NCI-H1694 (cell line): Measurements from ENCODE around the gene SLC2A8.

ENCODE experiments used
- DNase-seq: peaks from one replicate; lab custom pipeline; 2025; lab: John Stamatoyannopoulos, UW

Gene SLC2A8

DNA sequence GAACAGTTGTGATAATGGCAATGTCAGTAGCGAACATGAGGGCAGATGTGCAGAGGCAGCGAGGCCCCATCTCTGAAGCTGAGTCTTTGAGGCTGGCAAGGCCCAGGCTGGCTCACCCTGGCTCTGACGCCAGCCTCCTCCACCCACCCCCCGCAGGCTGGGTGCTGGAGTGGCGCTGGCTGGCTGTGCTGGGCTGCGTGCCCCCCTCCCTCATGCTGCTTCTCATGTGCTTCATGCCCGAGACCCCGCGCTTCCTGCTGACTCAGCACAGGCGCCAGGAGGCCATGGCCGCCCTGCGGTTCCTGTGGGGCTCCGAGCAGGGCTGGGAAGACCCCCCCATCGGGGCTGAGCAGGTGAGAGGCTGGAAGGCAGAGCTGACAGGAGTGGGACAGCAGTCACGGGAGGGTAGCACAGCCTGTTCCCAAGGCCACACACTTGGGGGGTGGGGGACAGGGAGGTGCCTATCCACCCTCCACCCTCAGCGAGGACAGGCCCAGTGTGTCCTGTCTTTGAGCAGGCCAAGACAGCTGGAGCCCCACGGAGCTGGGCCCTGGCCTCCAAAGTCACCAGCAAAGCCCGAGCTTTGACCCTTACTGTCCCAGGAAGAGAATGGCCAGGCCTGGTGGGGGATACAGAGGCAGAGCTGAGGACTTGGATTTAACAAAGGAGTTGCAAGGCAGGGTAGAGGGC, 5.6 kb downstream of the SLC2A8 start:
- DNase-seq = no peak

DNA sequence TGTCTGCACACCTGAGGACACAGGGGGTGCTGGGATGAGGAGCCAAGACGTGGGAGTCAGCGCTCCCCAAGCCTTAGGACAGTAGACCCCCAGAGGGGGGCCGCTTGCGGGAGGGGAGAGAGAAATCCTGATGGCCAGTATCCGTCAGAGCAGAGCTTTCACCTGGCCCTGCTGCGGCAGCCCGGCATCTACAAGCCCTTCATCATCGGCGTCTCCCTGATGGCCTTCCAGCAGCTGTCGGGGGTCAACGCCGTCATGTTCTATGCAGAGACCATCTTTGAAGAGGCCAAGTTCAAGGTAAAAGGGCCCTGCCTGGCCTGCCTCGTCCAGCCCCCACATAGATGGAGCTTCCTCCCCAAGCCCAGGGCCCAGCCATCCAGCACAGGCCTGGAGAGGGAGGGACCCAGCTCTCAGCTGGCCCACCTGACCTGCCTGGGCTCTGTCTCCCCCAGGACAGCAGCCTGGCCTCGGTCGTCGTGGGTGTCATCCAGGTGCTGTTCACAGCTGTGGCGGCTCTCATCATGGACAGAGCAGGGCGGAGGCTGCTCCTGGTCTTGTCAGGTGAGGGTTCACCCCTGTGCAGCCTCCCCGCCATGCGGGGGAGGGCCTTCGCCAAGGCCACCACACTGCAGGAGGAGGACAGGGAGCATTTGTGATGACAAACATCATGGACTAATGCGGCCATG, 6.7 kb downstream of the SLC2A8 start:
- no peak for DNase-seq

GRCh38 chr9:127404631-127405030, 7.7 kb downstream of the SLC2A8 start:
- no peak for DNase-seq

GRCh38 chr9:127405344-127406125, 8.6 kb downstream of the SLC2A8 start:
- DNase-seq = peak; percentile 8

GRCh38 chr9:127406799-127407491, 10.0 kb downstream of the SLC2A8 start:
- no peak for DNase-seq

- no peak for DNase-seq
These were observed 10.5 kb downstream of the SLC2A8 start for GRCh38 chr9:127407492-127407843.

GRCh38 chr9:127411122-127411521, 14.2 kb downstream of the SLC2A8 start:
- DNase-seq = no peak

GRCh38 chr9:127415141-127415540, 18.2 kb downstream of the SLC2A8 start:
- DNase-seq = no peak

- no peak for DNase-seq
These were observed 18.7 kb downstream of the SLC2A8 start for GRCh38 chr9:127415657-127416056.

DNA sequence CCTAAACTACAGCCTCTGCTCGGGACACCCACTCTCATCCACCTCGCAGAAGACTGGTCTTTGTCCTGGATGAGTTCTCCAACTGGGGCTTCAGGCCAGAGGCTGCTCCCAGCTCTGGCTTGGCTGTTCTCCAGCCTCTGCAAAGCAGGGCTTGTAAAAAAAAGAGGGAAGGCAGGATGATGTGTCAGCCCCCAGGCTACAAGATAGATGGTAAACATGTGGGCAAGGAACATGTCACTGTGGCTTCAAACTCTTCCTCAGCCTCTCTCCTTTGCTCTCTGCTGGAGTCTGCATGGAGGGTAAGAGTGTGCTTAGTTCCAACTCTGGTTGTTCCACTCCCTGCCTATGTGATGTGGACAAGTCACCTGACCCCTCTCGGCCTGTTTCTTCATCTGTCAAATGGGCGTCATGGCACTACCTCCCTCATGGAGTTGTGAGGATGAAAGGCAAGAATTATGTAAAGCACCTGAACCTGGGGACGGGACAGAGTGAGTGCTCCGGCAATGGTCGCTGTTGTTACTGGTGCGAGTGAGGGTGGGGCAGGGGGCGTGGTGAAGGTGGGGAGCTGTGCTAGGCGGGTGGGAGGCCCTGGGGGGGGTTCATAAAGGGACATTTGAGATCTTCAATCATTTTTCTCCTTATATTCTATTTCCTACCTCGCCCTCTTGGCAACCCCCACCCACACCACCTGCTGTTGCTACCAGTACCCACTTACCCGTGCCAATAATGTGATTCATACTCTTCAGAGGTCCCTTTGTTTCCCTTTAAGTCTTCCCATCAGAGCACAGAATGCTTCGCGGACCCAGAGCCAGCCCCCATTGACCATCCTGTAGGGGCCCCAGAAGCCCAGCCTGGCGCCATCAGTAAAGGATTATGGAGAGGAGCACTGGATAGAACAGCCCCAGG, 20.4 kb downstream of the SLC2A8 start:
- no peak for DNase-seq

- no peak for DNase-seq
These were observed 21.1 kb downstream of the SLC2A8 start for GRCh38 chr9:127418037-127418471.

GRCh38 chr9:127419348-127419747, 22.4 kb downstream of the SLC2A8 start:
- DNase-seq = no peak

DNA sequence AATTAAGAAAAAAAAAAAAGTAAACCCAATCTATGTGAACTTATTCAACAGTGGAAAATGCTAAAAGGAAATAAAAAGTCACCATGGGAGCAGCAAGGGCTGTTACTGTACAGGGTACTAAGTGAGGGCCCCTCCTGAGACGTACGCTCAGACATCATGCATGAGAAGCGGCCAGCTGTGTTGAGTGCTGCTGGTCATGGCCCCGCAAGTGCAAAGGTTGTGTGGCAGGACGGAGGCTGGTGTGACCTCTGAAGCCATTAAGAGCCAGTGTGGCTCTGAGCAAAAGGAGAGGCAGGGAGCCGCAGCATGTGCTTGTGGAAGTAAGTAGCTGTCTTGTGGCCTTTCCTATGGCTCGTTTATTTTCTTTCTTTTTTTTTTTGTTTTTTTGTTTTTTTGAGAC, 24.1 kb downstream of the SLC2A8 start:
- DNase-seq = no peak

- no peak for DNase-seq
These were observed 25.3 kb downstream of the SLC2A8 start for GRCh38 chr9:127422133-127422782.

DNA sequence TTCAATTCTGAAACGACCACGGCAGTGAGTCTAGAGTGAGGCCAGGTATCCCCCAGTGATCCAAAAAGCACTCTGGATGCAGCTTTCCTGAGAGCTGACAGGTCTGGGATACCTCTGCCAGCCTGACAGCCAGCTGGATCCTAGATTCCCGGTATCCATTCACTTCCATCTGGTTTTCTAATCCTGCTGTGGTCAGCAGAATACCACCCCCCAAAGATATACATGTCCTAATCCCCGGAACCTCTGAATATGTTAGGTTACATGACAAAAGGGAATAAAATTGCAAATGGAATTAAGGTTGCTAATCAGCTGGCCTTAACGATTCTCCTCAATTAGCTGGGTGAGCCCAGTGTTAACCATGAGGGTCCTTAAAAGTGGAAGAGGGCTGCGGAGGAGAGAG, 25.8 kb downstream of the SLC2A8 start:
- no peak for DNase-seq

- no peak for DNase-seq
These were observed 26.5 kb downstream of the SLC2A8 start for GRCh38 chr9:127423476-127423933.

GRCh38 chr9:127423934-127424675, 27.1 kb downstream of the SLC2A8 start, which contains the start of gene ZNF79:
Gene ZNF79, plus strand, starts transcription at chr9:127424382. Its CDS starts 406 bp downstream, at chr9:127424788.
- peak; percentile 81 for DNase-seq

DNA sequence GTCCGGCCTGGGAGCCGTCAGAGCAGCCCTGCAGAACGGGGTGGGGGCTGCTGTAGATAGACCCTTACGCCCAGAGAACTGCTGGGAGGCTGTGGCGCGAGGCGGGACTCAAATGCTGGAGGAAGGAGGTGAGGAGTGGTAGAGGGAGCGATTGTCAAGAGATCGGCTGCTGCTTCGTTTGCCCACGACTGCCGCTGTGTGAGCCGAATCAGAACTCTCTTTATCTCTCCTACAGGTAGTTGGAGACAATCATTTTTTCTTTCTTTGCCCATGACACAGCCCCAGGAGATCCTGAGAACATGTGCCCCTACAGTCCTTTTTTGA, 27.7 kb downstream of the SLC2A8 start:
- no peak for DNase-seq

GRCh38 chr9:127426756-127427155, 29.8 kb downstream of the SLC2A8 start:
- no peak for DNase-seq

DNA sequence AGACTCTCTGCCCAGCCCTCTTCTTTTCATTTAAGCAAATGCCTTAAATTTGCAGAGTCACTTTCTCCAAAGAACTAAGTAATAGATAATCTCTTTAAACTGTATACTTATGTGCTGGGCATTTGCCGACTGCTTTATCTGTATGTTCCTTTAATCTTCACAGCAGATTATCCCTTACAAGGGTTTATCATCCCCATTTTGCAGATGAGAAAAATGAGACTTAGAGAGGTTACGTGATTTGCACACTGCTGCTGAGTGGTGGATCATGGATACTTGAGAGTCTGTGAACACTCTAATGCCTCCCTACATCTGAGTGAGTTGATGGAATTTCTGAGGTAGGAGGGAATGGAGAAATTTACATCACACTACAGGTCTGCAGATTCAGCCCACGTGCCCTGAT, 31.4 kb downstream of the SLC2A8 start:
- DNase-seq = no peak
